HG02852 (cell line): ENCODE results near the gene GABPB1.

Experiments
- ATAC-seq: cut with Tn5 transposase; IDR thresholded peaks from one replicate; pipeline ENCODE4 v1.9.1; 2021; ENCODE audit warnings: mild to moderate bottlenecking, moderate library complexity; ENCODE audit not compliant: unreplicated experiment

The GABPB1 gene

GRCh38 chr15:50280271-50280670, 74.7 kb downstream of the GABPB1 start:
- no peak for ATAC-seq

GRCh38 chr15:50278496-50278895, 76.5 kb downstream of the GABPB1 start:
- no peak for ATAC-seq

GRCh38 chr15:50277370-50277769, 77.6 kb downstream of the GABPB1 start:
- ATAC-seq, result no peak

GRCh38 chr15:50275908-50276307, 79.1 kb downstream of the GABPB1 start:
- no peak for ATAC-seq

GRCh38 chr15:50275091-50275490, 79.9 kb downstream of the GABPB1 start:
- no peak for ATAC-seq

GRCh38 chr15:50267577-50267976, 87.4 kb downstream of the GABPB1 start:
- ATAC-seq, result no peak

GRCh38 chr15:50265620-50266019, 89.4 kb downstream of the GABPB1 start, which contains the start of gene HDC:
Gene HDC, minus strand, starts transcription at chr15:50265726. Its CDS starts 103 bp downstream, at chr15:50265623.
- ATAC-seq, result no peak

GRCh38 chr15:50262533-50262932, 92.5 kb downstream of the GABPB1 start:
- no peak for ATAC-seq

GRCh38 chr15:50261981-50262380, 93.0 kb downstream of the GABPB1 start:
- ATAC-seq, result no peak

- peak; percentile 64 for ATAC-seq
These were observed 94.0 kb downstream of the GABPB1 start for GRCh38 chr15:50260969-50261496.

- no peak for ATAC-seq
These were observed 95.7 kb downstream of the GABPB1 start for GRCh38 chr15:50259276-50259675.

GRCh38 chr15:50257924-50258323, 97.1 kb downstream of the GABPB1 start:
- ATAC-seq, result no peak

GRCh38 chr15:50257332-50257731, 97.7 kb downstream of the GABPB1 start:
- ATAC-seq, result no peak

- ATAC-seq, result no peak
These were observed 98.6 kb downstream of the GABPB1 start for GRCh38 chr15:50256188-50257041.

- ATAC-seq, result no peak
These were observed 102.4 kb downstream of the GABPB1 start for GRCh38 chr15:50252556-50252955.

- ATAC-seq, result no peak
These were observed 103.3 kb downstream of the GABPB1 start for GRCh38 chr15:50251638-50252182.

- no peak for ATAC-seq
These were observed 104.1 kb downstream of the GABPB1 start for GRCh38 chr15:50250760-50251394.

- no peak for ATAC-seq
These were observed 105.3 kb downstream of the GABPB1 start for GRCh38 chr15:50249704-50250103.

- ATAC-seq, result no peak
These were observed 105.9 kb downstream of the GABPB1 start for GRCh38 chr15:50248994-50249582.

- peak; percentile 99 for ATAC-seq
These were observed 107.0 kb downstream of the GABPB1 start for GRCh38 chr15:50247819-50248655.
